ENCODE measurements around the gene GJA3.

DNA sequence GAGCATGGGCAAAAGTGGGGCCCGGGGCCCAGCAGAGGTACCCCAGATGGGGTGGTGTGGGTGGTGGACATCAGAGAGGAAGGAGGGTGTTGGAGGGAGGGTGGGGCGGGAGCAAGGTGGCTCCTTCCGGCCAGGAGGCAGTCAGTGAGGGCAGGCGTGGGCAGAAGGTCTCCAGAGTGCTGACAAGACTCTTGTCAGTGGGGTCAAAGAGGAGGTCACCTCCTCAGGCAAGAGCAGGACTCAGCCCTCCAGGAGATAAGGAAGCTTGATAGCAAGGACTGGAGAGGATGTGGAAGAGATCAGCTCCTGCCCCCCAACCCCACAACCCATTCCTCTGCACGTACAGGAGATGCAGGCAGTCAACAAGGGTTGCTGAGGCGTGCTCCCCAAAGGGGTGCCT is 9.8 kb downstream of the GJA3 start:
- TF ChIP-seq, protein P1, sequence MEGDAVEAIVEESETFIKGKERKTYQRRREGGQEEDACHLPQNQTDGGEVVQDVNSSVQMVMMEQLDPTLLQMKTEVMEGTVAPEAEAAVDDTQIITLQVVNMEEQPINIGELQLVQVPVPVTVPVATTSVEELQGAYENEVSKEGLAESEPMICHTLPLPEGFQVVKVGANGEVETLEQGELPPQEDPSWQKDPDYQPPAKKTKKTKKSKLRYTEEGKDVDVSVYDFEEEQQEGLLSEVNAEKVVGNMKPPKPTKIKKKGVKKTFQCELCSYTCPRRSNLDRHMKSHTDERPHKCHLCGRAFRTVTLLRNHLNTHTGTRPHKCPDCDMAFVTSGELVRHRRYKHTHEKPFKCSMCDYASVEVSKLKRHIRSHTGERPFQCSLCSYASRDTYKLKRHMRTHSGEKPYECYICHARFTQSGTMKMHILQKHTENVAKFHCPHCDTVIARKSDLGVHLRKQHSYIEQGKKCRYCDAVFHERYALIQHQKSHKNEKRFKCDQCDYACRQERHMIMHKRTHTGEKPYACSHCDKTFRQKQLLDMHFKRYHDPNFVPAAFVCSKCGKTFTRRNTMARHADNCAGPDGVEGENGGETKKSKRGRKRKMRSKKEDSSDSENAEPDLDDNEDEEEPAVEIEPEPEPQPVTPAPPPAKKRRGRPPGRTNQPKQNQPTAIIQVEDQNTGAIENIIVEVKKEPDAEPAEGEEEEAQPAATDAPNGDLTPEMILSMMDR (IDR thresholded peaks at IDR 0.05; ENCODE audit: low read length): no peak
- no peak for TF ChIP-seq EZH2 (IDR thresholded peaks at IDR 0.05; ENCODE audit: borderline replicate concordance, low read length)

All from OCI-LY1 (cell line).